ENCODE measurements around the gene SPRY1.

Gene SPRY1

DNA sequence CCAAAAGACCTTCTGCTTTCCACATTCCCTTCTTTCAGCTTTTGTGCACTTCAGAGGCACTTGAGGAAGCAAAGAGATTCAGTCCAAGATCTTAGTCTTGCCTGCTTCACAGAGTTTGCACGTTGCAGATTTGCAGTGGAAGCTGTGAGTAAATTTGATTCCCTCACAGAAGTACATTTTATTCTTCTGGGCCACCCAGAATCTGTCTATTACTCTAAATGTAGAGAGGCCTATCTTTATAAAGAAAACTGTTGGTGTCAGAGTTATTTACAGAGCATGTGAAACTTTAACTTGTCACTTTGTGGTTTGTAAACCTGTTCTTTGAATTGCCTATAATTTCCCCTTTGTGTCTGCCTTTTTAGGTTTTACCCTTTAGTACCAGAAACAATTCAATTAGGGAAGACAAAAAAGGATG is 15.5 kb downstream of the SPRY1 start:
- no peak for DNase-seq

DNA sequence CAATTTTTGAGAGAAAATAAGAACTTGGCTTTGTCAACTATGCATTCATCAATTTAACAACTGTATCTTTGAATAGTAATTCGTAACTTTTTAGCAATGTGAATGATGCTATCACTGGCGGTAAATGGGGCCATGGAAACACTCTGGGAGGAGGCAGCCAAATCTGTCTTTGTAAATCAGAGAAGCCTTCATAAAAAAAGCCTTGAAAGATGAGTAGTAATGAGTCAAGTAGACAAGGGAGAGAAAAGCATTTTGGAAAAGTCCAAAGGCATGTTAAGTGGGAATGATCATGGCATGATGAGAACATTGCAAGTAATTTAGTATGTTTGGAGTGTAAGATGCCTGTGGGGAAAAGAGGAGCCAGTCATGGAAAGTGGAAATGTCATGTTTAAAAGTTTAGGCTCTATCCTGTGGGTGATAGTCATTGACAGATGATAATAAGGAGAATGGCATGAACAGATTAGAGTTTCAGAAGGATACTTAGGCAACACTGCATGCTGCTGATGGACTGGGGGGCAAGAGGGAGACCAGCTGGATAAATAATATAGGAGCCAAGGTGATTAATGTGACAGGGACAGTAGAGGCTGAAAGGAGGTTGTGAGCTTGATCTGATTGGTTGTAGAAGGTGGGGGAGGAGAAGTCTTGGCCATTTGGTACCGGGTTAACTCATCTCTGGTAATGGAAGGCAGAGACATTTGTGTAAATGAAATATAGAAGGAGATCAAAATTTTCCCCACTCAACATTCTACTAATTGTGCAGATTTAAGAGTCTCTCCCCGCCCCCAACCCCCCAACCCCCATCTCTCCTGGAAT is 16.3 kb downstream of the SPRY1 start:
- DNase-seq: no peak

GRCh38 chr4:123415576-123415975 is 19.0 kb downstream of the SPRY1 start:
- DNase-seq: no peak

DNA sequence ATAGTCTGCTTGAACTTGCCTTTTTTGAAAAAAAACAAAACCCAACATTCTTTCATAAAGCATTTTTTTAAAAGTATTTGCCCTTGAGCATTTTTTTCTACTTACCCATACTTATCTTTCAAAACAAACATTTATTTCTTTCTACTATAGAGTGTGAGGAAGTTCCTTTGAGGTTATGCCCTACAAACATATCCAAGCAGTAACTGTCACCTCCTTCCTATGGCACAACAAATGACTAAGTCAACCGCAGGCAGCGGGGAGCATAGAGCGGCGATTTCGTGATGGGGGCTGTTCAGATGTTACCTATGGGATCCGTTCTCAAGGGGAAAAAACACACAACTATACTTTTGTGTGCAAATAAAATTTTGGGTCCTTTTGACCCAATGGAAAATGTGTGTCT is 19.4 kb downstream of the SPRY1 start:
- DNase-seq: peak; percentile 84

DNA sequence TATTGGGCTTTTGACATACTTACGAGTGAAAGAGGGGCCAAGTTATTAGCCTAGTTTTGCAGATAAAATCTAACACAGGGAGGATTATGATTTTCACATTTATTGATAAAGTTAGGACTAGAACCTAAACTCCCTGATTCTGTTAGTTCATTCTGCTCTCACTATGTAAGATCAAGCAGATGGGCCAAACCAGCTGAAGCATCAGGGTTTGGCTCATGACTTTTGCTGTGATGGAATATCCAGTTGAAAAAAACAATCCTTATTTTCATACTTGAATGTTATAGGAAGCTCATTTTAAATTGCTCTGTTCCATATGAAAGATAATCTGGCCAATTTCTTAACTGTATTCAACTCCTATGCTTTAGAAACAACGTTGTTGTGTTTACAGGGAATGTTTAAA is 21.2 kb downstream of the SPRY1 start:
- DNase-seq: no peak

DNA sequence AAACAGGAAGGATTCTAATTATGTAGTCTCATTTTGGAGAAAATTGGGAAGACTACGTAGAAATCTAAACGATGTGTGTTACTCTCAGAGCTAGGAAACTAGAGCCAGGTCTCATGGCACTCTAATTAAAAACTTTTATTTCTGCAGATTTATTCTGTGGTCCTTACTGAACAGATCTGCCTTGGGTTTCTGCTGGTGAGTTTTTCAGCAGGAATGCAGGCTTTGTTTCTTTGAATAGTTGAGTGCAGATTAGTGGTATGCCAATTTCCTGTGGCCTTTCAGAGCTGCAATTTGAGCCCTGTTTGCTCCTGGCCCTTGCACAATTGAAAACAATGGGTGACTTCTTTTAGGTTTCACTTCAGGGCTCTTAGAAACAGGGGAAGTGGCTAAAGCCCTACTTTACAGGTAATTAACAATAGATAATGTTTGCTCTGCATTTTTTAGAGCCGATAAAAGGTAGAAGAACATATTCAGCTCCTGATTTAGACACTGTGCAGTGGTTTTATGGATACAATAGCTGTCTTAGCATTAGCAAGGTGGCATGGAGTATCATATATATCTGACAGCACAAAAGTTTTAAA is 21.8 kb downstream of the SPRY1 start:
- DNase-seq: peak; percentile 63

- no peak for DNase-seq
Measured at GRCh38 chr4:123419885-123420755, 23.5 kb downstream of the SPRY1 start.

- no peak for DNase-seq
Measured at GRCh38 chr4:123421227-123421936, 24.8 kb downstream of the SPRY1 start.

GRCh38 chr4:123421937-123422781 is 25.6 kb downstream of the SPRY1 start:
- no peak for DNase-seq

DNA sequence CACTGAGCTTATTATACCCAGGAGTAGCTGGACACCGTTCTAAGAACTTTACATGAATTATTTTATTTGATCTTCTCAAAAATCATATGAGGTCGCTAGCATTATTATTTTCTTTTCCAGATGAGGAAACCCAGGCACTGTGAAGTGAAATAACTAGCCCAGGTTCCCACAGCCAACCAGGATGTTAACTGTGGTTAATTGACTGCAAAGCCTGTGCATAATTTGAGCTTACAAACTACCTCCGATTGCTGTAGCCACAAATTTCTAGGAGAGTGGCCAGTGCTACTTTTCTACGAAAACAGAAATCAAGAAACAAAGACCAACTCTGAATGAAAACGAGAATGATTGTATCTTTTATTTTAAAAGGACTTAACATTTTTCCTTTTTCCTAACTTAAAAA is 27.2 kb downstream of the SPRY1 start:
- DNase-seq: no peak

DNA sequence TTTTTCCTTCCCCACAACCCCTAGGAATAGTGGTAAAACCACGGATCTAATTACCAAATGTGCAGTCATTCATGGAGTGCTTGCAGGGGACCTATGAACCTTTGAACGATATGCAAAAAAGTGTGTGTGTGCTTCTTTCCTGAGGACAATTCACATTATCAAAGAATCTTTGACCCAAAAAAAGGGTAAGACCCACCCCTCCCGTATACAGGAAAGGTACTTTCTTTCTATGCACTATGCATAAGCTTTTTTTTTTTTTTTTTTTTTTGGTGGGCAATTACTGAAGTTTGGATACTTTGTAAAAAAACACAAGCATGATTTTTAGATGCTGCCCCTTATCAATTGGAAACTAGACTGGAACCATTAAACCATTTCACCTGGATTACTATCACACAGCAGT is 31.4 kb downstream of the SPRY1 start:
- no peak for DNase-seq

GRCh38 chr4:123430031-123430430 is 33.4 kb downstream of the SPRY1 start:
- no peak for DNase-seq

GRCh38 chr4:123430501-123430900 is 33.9 kb downstream of the SPRY1 start:
- no peak for DNase-seq

DNA sequence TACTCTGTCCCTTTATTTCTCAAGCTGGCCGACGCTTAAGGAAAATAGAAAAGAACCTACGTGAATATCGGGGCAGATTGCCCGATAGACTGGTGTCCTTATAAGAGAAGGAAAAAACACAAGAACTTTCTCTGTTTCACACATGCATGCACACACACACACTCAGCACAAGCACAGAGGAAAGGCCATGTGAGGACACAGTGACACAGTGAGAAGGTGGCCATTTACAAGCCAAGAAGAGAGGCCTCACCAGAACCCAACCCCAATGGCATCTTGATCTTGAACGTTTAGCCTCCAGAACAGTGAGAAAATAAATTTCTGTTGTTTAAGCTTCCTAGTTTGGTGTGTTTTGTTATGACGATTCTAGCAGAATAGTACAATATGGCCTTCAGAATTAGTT is 37.0 kb downstream of the SPRY1 start:
- no peak for DNase-seq

- no peak for DNase-seq
Measured at GRCh38 chr4:123433976-123434375, 37.4 kb downstream of the SPRY1 start.

- DNase-seq: no peak
Measured at GRCh38 chr4:123435246-123436113, 38.9 kb downstream of the SPRY1 start.

DNA sequence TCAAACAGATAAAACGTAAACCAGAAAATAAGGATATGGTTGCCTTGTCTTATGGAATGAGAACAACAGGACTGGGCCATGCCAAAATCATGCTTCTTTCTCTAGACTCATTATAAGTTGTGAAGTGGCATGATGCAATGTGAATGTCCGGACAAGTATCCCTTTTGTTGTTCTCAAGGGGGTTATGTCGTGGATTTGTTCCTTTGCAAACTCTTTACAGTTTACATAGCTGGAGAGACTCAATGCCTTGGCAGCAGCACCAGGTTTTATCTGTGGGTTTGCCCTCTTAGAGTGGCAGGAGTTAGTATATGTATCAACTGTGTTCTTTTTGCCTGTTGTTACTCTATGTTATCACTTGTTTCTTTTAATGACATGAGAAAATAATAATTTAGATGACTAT is 41.4 kb downstream of the SPRY1 start:
- no peak for DNase-seq

DNA sequence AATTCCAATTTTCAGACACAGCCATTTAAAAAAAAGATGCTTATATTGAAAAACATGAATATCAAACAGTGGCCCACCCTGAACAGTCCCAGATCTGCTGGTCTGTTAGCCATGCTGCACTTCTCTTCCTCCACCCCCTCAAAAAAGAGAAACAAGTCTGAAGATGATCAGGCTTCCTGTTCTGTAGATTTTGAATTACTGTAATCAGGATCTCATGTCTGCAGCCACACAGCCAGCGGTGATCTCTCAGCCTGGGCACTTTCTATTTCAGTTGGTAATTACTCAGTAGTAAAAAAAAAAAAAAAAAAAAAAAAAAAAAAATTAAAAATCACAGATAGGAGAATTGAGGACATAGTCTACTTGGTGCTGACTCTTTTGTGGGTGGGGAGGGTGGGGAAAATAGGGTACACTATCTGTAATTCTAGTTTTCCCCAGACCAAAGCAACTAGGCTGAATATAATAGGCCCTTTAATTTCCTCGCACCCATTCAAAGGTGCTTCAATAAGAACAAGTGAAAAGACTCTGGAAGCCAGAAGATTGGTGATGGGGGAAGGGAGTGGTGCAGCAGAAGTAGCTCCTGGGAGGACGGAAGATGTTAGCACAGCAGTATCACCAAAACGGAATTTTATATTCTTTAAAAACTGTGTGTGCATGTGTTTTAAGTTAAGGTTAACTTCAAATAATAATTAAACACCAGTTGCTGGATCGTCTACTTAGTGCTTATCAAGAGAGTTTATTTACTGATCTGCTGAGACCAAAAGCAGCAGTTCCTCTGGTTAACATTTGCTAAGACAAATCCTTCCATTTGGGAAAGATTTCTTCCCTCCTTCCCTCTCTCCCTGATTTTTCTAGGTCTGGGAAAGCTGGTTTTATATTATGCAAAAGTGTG is 47.0 kb downstream of the SPRY1 start:
- peak; percentile 0 for DNase-seq

GRCh38 chr4:123444290-123444731 is 47.7 kb downstream of the SPRY1 start:
- DNase-seq: no peak

Measured in SIG-M5 (cell line).